ENCODE results near the gene RELL1.
"Not testable (repeated sequence)": the region's sequence is repeated elsewhere in the genome, so short reads cannot be mapped to it uniquely, and the experiment has no call there.

Gene RELL1

DNA sequence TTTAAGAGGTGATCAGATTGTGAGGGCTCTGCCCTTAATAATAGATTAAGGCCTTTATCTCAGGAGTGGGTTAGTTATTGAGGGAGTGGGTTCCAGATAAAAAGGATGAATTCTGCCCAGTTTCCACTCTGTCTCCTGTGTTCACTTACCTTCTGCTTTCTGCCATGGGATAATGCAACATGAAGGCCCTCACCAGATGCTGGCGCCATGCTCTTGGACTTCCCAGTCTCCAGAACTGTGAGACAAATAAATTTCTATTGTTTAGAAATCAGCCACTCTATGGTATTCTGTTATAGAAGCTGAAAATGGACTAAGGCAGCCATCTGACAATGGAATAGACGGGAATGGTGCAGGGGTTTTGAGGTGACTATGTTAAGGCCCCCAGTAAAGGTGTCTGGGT lies 6.9 kb upstream of the RELL1 start:
- DNase-seq (ENCODE audit: low spot score), result no peak

GRCh38 chr4:37690976-37691375 lies 4.8 kb upstream of the RELL1 start:
- no peak for DNase-seq (ENCODE audit: low spot score)

DNA sequence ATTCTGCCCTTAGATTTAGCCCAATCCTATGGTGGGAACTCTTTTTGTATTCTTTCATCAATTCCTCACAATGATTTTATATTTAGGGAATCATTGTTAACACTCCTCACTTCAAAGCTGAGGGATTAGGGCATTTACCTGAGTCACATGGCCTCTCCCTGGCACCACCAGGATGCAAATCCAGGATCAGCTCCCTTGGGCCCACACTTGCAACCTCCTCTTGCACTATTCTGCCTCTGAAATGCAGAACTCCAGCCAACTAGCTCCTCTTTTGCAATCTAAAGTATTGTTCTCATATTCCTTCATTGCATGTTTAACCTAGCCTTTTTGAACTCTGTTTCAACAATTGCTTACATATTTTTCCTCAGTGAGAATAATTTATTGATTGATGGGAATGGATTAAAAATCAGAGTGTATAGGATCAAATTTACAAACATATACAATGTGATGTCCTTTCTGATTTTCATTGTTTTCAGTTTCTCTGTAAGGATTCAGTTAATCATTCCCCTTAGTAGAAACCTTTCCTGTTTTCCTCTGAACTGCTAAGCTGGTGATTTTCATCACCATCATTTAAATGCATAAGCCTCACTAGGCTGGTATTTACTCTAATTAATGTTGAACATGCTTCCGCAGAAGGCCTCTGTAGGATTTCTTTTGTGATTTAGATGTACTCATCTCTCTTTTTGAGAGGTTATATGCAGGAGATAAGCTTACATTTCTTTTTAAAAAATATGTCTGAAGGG lies 3.3 kb upstream of the RELL1 start:
- DNase-seq (ENCODE audit: low spot score), result no peak

DNA sequence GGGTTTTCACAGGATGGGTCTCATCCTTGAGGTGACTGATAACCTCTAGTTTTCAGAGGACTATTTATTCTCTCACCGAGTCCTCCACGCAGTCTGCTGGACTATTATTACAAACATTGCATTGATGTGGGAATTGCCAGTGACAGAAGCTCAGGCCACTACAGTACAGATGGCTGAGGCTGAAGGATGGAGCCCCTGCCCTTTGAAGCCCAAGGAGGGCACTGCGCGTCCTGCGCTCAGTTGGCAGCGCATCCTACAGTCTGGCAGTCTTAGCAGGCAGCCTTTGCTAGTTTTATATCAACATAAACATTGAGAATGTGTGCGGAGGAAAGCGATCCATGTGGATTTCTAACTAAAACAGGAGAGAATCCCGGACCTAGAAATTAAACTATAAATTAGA lies 1.5 kb upstream of the RELL1 start:
- DNase-seq (ENCODE audit: low spot score), result no peak

- peak; percentile 52 for DNase-seq (ENCODE audit: low spot score)
These were observed 1.0 kb upstream of the RELL1 start for GRCh38 chr4:37687194-37687562.

DNA sequence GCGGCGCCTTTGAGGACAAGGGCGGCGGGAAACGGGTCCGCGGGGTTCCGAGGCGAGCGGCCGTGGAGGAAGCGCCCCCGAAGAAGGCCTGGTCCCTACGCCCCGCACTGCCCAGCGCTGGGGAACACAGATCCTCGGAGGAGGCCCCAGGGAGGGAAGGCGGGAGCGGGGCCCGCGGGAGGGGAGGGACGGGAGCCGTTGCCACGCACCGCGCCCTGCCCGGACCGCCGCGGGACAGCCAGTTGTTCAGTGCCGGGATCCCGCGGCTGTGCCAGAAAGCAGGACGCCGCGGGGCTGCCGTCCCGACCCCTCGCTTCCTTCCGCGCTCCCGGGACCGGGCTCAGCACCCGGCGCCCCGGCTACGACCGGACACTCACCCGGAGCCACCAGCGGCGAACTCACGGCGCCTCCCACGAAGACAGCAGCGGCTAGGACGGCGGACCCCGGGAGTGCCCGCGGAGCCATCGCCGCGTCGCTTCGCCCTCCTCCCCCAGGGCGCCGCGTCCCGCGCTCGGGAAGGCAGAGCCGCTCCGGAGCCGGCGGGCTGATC lies 278 bp downstream of the RELL1 start:
- DNase-seq (ENCODE audit: low spot score), result no peak

GRCh38 chr4:37685161-37685822 lies 884 bp downstream of the RELL1 start:
- peak; percentile 36 for DNase-seq (ENCODE audit: low spot score)

DNA sequence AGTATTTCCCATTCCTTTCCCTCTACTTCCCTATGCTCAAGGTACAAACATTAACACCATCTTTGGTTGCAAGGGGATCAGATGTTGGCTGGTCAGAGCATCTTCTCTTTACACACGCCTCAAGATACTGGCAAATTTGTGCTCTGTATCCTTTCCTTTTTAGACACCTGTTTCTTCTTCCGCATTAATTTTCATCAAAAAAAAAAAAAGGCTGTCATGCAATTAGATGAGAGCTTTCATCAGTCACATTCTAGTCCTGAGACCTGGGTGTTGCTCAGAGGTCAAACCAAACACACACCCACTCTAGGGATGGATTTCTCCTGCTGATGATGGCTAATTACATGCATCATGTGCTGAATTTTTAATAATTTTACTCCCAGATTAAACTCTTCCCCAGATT lies 2.0 kb downstream of the RELL1 start:
- no peak for DNase-seq (ENCODE audit: low spot score)

GRCh38 chr4:37682701-37683401 lies 3.3 kb downstream of the RELL1 start:
- DNase-seq (ENCODE audit: low spot score), result no peak

- no peak for DNase-seq (ENCODE audit: low spot score)
These were observed 6.1 kb downstream of the RELL1 start for GRCh38 chr4:37680089-37680488.

DNA sequence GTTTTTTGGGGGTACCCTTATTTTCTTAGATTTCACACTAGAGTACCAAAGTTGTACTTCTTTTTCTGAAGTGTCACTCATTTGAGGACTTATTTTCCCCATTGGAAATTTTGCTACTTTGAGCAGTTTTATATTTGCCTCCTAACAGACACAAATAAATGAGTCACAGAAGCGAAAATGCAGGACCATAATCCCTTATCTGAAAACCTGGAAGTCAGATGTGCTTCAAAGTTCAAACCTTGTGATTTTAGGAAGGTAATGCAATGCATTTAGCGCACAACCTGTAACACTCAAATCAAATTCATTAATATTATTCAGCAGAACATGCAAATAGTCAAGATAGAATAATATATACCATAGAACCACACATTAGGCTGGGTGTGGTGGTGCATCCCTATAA lies 6.9 kb downstream of the RELL1 start:
- no peak for DNase-seq (ENCODE audit: low spot score)

DNA sequence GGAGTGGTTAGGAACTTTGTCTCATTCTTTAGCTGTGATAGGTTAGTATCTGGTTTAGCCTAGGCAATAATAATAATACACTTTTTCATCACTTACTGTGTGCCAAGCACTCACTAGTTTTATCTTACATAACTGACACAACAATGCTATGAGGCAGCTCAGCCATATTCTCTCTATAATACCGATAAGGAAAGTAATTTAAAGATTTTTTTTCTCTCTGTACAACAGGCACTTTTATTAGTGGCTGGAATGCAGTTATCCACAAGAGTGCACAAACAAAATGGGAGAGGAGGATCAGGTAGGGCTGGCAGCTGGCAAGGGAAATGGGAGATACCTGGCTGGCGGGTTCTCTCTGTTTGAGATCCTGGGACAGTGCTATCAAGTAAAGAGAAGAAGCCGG lies 7.6 kb downstream of the RELL1 start:
- no peak for DNase-seq (ENCODE audit: low spot score)

GRCh38 chr4:37675587-37676290 lies 10.4 kb downstream of the RELL1 start:
- no peak for DNase-seq (ENCODE audit: low spot score)

DNA sequence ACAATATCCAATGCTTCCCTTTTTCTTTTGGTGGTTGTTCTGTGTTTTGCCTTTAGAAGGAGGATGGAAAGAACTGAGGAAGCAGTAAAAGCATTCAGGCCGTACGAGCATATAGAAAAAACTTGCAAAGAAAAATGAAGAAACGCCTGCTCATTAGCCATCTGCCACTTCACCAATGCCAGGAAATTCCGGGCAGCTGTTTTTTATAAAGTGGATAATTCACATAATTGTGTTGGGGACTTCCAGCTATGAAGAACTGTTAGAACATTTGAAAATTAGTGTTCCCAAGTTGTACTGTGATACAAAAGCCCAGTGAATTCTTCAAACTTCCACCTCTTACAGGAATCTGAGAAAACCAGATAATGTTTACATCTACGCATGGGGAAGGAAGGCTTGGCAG lies 11.7 kb downstream of the RELL1 start:
- no peak for DNase-seq (ENCODE audit: low spot score)

GRCh38 chr4:37673538-37674192 lies 12.5 kb downstream of the RELL1 start:
- no peak for DNase-seq (ENCODE audit: low spot score)

- DNase-seq (ENCODE audit: low spot score), result no peak
These were observed 15.1 kb downstream of the RELL1 start for GRCh38 chr4:37671072-37671471.

GRCh38 chr4:37670249-37670648 lies 15.9 kb downstream of the RELL1 start:
- no peak for DNase-seq (ENCODE audit: low spot score)

GRCh38 chr4:37669124-37669523 lies 17.1 kb downstream of the RELL1 start:
- DNase-seq (ENCODE audit: low spot score), result not testable (repeated sequence)

- no peak for DNase-seq (ENCODE audit: low spot score)
These were observed 18.7 kb downstream of the RELL1 start for GRCh38 chr4:37667197-37668100.

GRCh38 chr4:37666625-37667071 lies 19.5 kb downstream of the RELL1 start:
- DNase-seq (ENCODE audit: low spot score), result no peak
